B cell (primary cell): ENCODE results near the gene SLC37A1.

Source experiments
- EZH2 ChIP-seq: IDR thresholded peaks from 2 replicates; pipeline ENCODE4 v1.6.1; 2012; ENCODE audit warnings: borderline replicate concordance, low read depth, mild to moderate bottlenecking, moderate library complexity, low read length; ENCODE audit not compliant: insufficient read depth, poor library complexity, severe bottlenecking
- TF ChIP-seq, protein P1 (sequence below): fragments of 200-600 bp; IDR thresholded peaks from one replicate; pipeline ENCODE4 v1.8.0; 2022; ENCODE audit warnings: antibody characterized with exemption, mild to moderate bottlenecking

DNA sequence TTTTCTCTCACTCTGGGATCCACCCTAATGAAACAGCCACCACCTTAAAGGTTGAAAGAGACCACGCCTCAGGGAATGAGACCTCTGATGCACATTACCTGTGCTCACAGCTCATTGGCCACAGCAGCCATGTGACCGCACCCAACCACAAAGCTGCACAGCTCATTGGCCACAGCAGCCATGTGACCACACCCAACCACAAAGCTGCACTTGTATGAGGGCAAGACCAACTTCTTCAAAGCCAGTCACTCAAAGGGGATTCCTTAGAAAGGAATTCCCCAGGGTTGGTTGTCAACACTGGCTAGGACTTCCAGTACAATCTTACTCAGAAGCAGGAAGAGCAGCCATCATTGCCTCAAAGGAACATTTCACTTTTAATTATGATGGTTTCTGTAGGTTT lies 96.2 kb downstream of the SLC37A1 start:
- TF ChIP-seq, protein P1, sequence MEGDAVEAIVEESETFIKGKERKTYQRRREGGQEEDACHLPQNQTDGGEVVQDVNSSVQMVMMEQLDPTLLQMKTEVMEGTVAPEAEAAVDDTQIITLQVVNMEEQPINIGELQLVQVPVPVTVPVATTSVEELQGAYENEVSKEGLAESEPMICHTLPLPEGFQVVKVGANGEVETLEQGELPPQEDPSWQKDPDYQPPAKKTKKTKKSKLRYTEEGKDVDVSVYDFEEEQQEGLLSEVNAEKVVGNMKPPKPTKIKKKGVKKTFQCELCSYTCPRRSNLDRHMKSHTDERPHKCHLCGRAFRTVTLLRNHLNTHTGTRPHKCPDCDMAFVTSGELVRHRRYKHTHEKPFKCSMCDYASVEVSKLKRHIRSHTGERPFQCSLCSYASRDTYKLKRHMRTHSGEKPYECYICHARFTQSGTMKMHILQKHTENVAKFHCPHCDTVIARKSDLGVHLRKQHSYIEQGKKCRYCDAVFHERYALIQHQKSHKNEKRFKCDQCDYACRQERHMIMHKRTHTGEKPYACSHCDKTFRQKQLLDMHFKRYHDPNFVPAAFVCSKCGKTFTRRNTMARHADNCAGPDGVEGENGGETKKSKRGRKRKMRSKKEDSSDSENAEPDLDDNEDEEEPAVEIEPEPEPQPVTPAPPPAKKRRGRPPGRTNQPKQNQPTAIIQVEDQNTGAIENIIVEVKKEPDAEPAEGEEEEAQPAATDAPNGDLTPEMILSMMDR = no peak
- no peak for TF ChIP-seq EZH2
